G401 (cell line): ENCODE data around the gene DOCK7. TPM values are rescaled to one million over a fixed set of nuclear protein-coding genes. Genes with fewer than 3 reads are reported as not detected.
"Not testable (repeated sequence)": the region's sequence is repeated elsewhere in the genome, so short reads cannot be mapped to it uniquely, and the experiment has no call there.

Source experiments
- DNase-seq: peaks from one replicate; pipeline ENCODE4 v3.0.0-alpha.2; 2015; ENCODE audit warnings: low spot score
- in situ Hi-C: cut with HindIII; loops from 2 replicates; pipeline ENCODE4 v1.10.0; 2016; ENCODE audit warnings: low sequenced_read_pairs, mixed read lengths
- total RNA-seq: library from RNA; depleted of rRNA; stranded (reverse); fragments of >200 nt; shearing (Covaris generic); gene quantifications from 2 replicates; pipeline ENCODE4 v1.2.3, GENCODE V29; 2014

DOCK7 gene
- total RNA-seq, 1 experiment from 2014 or later, result 24.7 TPM

GRCh38 chr1:62706985-62707743, 19.0 kb upstream of the DOCK7 start:
- no peak for DNase-seq
- in situ Hi-C loops, result no loop called here

GRCh38 chr1:62698161-62698560, 10.0 kb upstream of the DOCK7 start:
- DNase-seq, in situ Hi-C loops: not testable (repeated sequence)

GRCh38 chr1:62694479-62694878, 6.3 kb upstream of the DOCK7 start:
- in situ Hi-C loops, DNase-seq: not testable (repeated sequence)

GRCh38 chr1:62693123-62693522, 4.9 kb upstream of the DOCK7 start:
- DNase-seq, result no peak
- in situ Hi-C loops, result no loop called here

GRCh38 chr1:62691062-62691844, 3.1 kb upstream of the DOCK7 start:
- in situ Hi-C loops, result no loop called here
- peak; percentile 13 for DNase-seq

GRCh38 chr1:62689524-62689923, 1.3 kb upstream of the DOCK7 start:
- in situ Hi-C loops, result no loop called here
- peak; percentile 23 for DNase-seq

GRCh38 chr1:62688687-62689085, 500 bp upstream of the DOCK7 start:
- in situ Hi-C loops, result no loop called here
- no peak for DNase-seq

- in situ Hi-C loops, result no loop called here
- DNase-seq, result peak; percentile 62
These were observed 724 bp downstream of the DOCK7 start for GRCh38 chr1:62687421-62687902.

- in situ Hi-C loops, result no loop called here
These were observed 1.4 kb downstream of the DOCK7 start for GRCh38 chr1:62686822-62687221.

GRCh38 chr1:62685431-62685859, 2.7 kb downstream of the DOCK7 start:
- in situ Hi-C loops, result no loop called here
- DNase-seq, result no peak

More at GRCh38 chr1:62686822-62687221, 1.4 kb downstream of the DOCK7 start:
- DNase-seq, result no peak

- in situ Hi-C loops, result no loop called here
- no peak for DNase-seq
These were observed 5.7 kb downstream of the DOCK7 start for GRCh38 chr1:62682531-62682930.

- DNase-seq, in situ Hi-C loops: not testable (repeated sequence)
These were observed 7.2 kb downstream of the DOCK7 start for GRCh38 chr1:62680992-62681391.

- DNase-seq, in situ Hi-C loops: not testable (repeated sequence)
These were observed 10.4 kb downstream of the DOCK7 start for GRCh38 chr1:62677822-62678221.

- in situ Hi-C loops, result no loop called here
- no peak for DNase-seq
These were observed 11.4 kb downstream of the DOCK7 start for GRCh38 chr1:62676611-62677356.

- no peak for DNase-seq
- in situ Hi-C loops, result no loop called here
These were observed 14.6 kb downstream of the DOCK7 start for GRCh38 chr1:62673629-62674028.

GRCh38 chr1:62672029-62672428, 16.2 kb downstream of the DOCK7 start:
- DNase-seq, result no peak
- in situ Hi-C loops, result no loop called here

- in situ Hi-C loops, result no loop called here
- DNase-seq, result no peak
These were observed 33.4 kb downstream of the DOCK7 start for GRCh38 chr1:62654744-62655143.

- in situ Hi-C loops, result no loop called here
- DNase-seq, result no peak
These were observed 35.8 kb downstream of the DOCK7 start for GRCh38 chr1:62652387-62652786.

- DNase-seq, result no peak
- in situ Hi-C loops, result no loop called here
These were observed 44.9 kb downstream of the DOCK7 start for GRCh38 chr1:62643283-62643682.
